Endothelial cell of umbilical vein (primary cell): ENCODE results near the gene DTNA. TPM values are rescaled to one million over a fixed set of nuclear protein-coding genes. Genes with fewer than 3 reads are reported as not detected.

Experiments
- BruUV-seq: library from RNA; stranded (reverse); fragments of 400-500 nt; replicated peaks from 2 replicates; lab custom pipeline; 2021; lab: Mats Ljungman, UMichigan
- CTCF ChIA-PET: fragments of 300-600, 350-600 bp; sonication (Branson Sonifier 250); formaldehyde crosslinking; loops from one replicate; lab custom pipeline; 2021; ENCODE audit warnings: antibody characterized with exemption, inconsistent platforms; lab: Charles Lee
- POLR2A ChIA-PET: fragments of 300-600, 350-600 bp; sonication (Branson Sonifier 250); formaldehyde crosslinking; loops from one replicate; lab custom pipeline; 2021; ENCODE audit warnings: antibody characterized with exemption, inconsistent platforms; lab: Charles Lee
- DNase-seq: peaks from one replicate; pipeline ENCODE4 v3.0.0-alpha.2; 2011; ENCODE audit warnings: low read depth, low spot score
- FAIRE-seq: peaks from 2 replicates; lab custom pipeline; 2011; peaks lifted over from hg19 to GRCh38; lab: Jason Lieb, UNC
- H2AFZ ChIP-seq: 2 replicates; pipeline ENCODE4 v1.6.0; 2012; ENCODE audit warnings: low read depth, low read length, control low read depth, inconsistent platforms
- H3K27ac ChIP-seq: 2 replicates; pipeline ENCODE4 v1.5.1; 2011; ENCODE audit warnings: low read depth, mild to moderate bottlenecking, control low read depth, low read length, moderate library complexity; ENCODE audit not compliant: insufficient read depth
- H3K27me3 ChIP-seq, 2 experiments: 2 replicates each; pipeline versions ENCODE4 v1.6.0 to v1.6.1; 2011; ENCODE audit warnings: low read length in 2 of 2, mixed read lengths in 1 of 2; ENCODE audit not compliant: control insufficient read depth in 2 of 2, insufficient read depth in 2 of 2
- H3K36me3 ChIP-seq, 2 experiments: 2 replicates in 1 of 2; 3 replicates in 1 of 2; pipeline ENCODE4 v1.5.1; 2011; ENCODE audit warnings: low read length in 2 of 2, mild to moderate bottlenecking in 1 of 2, moderate library complexity in 1 of 2; ENCODE audit not compliant: control insufficient read depth in 2 of 2, insufficient read depth in 2 of 2; ENCODE audit errors: extremely low read depth in 1 of 2
- H3K4me1 ChIP-seq: 3 replicates; pipeline ENCODE4 v1.5.1; 2011; ENCODE audit warnings: mild to moderate bottlenecking, low read length; ENCODE audit not compliant: control insufficient read depth, insufficient read depth; ENCODE audit errors: extremely low read depth
- H3K4me2 ChIP-seq: 2 replicates; pipeline ENCODE4 v1.6.1; 2011; ENCODE audit warnings: low read length, control low read depth, mixed read lengths; ENCODE audit not compliant: insufficient read depth
- H3K4me3 ChIP-seq, 3 experiments: fragments of 200-600 bp in 1 of 3; sonication (generic), shearing (Covaris generic) in 1 of 3; replicated peaks in 1 of 3; 2 replicates each; pipeline ENCODE4 v1.5.1; 2011 to 2016; ENCODE audit warnings: control low read depth in 3 of 3, low read length in 3 of 3, mild to moderate bottlenecking in 2 of 3, inconsistent platforms in 1 of 3, low read depth in 1 of 3, moderate library complexity in 1 of 3; ENCODE audit not compliant: insufficient read depth in 1 of 3
- H3K79me2 ChIP-seq: 2 replicates; pipeline ENCODE4 v1.6.0; 2012; ENCODE audit warnings: low read length, inconsistent platforms; ENCODE audit not compliant: control insufficient read depth, insufficient read depth
- H3K9ac ChIP-seq: replicated peaks from 2 replicates; pipeline ENCODE3; 2011; ENCODE audit warnings: low read length, control low read depth; ENCODE audit not compliant: insufficient read depth; ENCODE audit errors: extremely low read depth
- H3K9me1 ChIP-seq: replicated peaks from 3 replicates; pipeline ENCODE4 v1.6.0; 2011; ENCODE audit warnings: mild to moderate bottlenecking, low read length; ENCODE audit not compliant: control insufficient read depth, insufficient read depth; ENCODE audit errors: extremely low read depth
- H3K9me3 ChIP-seq: replicated peaks from 2 replicates; pipeline ENCODE4 v1.5.1; 2012; ENCODE audit warnings: low read length, inconsistent platforms; ENCODE audit not compliant: control insufficient read depth, insufficient read depth
- H4K20me1 ChIP-seq: replicated peaks from 2 replicates; pipeline ENCODE3; 2011; ENCODE audit warnings: mild to moderate bottlenecking, low read length; ENCODE audit not compliant: control insufficient read depth, insufficient read depth; ENCODE audit errors: extremely low read depth
- CTCF ChIP-seq, 2 donors: IDR thresholded peaks; 1 replicate in 1 of 2; 2 replicates in 1 of 2; pipeline ENCODE4 v1.5.1; 2011; ENCODE audit warnings: low read length in 2 of 2, mild to moderate bottlenecking in 2 of 2, moderate library complexity in 2 of 2, control low read depth in 1 of 2, inconsistent platforms in 1 of 2, low read depth in 1 of 2; ENCODE audit not compliant: insufficient read depth in 1 of 2; ENCODE audit errors: extremely low read depth in 1 of 2
- EZH2 ChIP-seq: IDR thresholded peaks from 2 replicates; pipeline ENCODE4 v1.6.1; 2012; ENCODE audit warnings: borderline replicate concordance, low read depth, mild to moderate bottlenecking, moderate library complexity, low read length, inconsistent platforms; ENCODE audit not compliant: severe bottlenecking
- FOS ChIP-seq: IDR thresholded peaks from 2 replicates; pipeline ENCODE4 v1.6.1; 2011; ENCODE audit warnings: mild to moderate bottlenecking, low read length, moderate library complexity, borderline replicate concordance; ENCODE audit not compliant: insufficient read depth
- GATA2 ChIP-seq: IDR thresholded peaks from 2 replicates; pipeline ENCODE4 v1.7.0; 2011; ENCODE audit warnings: low read depth, mild to moderate bottlenecking, moderate library complexity, mixed read lengths, low read length; ENCODE audit not compliant: insufficient read length, insufficient read depth
- JUN ChIP-seq: IDR thresholded peaks from 2 replicates; pipeline ENCODE4 v1.6.1; 2011; ENCODE audit warnings: borderline replicate concordance, low read depth; ENCODE audit not compliant: insufficient read length, insufficient read depth
- MAX ChIP-seq: IDR thresholded peaks from 2 replicates; pipeline ENCODE4 v1.6.1; 2011; ENCODE audit not compliant: insufficient read depth, insufficient read length
- MYC ChIP-seq: IDR thresholded peaks from one replicate; pipeline ENCODE4 v1.6.1; 2011; ENCODE audit warnings: mild to moderate bottlenecking, low read depth, low read length
- POLR2A ChIP-seq: IDR thresholded peaks from 2 replicates; pipeline ENCODE4 v1.6.1; 2012; ENCODE audit warnings: low read depth, mild to moderate bottlenecking, control low read depth, low read length
- POLR2AphosphoS5 ChIP-seq: IDR thresholded peaks from 2 replicates; pipeline ENCODE4 v1.6.1; 2012; ENCODE audit warnings: low read depth, mild to moderate bottlenecking, control low read depth, low read length, moderate library complexity; ENCODE audit not compliant: insufficient read depth
- dilution Hi-C: fragments of 300-500 bp; cut with MboI; formaldehyde crosslinking; loops from one replicate; pipeline ENCODE4 v1.15.0; 2019; ENCODE audit warnings: low sequenced_read_pairs; ENCODE audit not compliant: extremely low pct_ligation_motif_present
- intact Hi-C: fragments of 100-400 bp; cut with micrococcal nuclease; formaldehyde crosslinking; loops from one replicate; pipeline ENCODE4 v1.10.0; 2022
- polyA plus RNA-seq, 4 experiments: library from polyadenylated mRNA; depleted of rRNA in 3 of 4; stranded (reverse) in 3 of 4; unstranded in 1 of 4; fragments of >200 nt; gene quantifications; 2 replicates each; pipeline versions ENCODE4 v1.2.1 to v1.2.3, GENCODE V29; 2011 to 2012; ENCODE audit warnings: missing spikeins in 1 of 4
- total RNA-seq: library from RNA; stranded (reverse); gene quantifications from 2 replicates; pipeline ENCODE4 v1.2.3, GENCODE V29; 2021

Gene DTNA
- total and polyA plus RNA-seq, 2 donors (not counting 3 experiments of a cell fraction or from before 2014, with no cell fraction given), result 6.6 to 15.3 TPM

GRCh38 chr18:34775461-34775860 lies 65.4 kb downstream of the DTNA start:
- Histone ChIP-seq H3K27ac (no peak overlapping the region), H3K9me1 (no peaks in the 10 kb centered on the region), H3K36me3 (no peaks in the 10 kb centered on the region), H3K4me1 (peaks cover 22% of the 10 kb centered on the region), H4K20me1 (no peaks in the 10 kb centered on the region), H3K4me3 (no peak overlapping the region), H2AFZ (no peak overlapping the region), H3K9ac (no peak overlapping the region), H3K27me3 (no peaks in the 10 kb centered on the region), H3K4me2 (no peak overlapping the region), H3K9me3 (no peaks in the 10 kb centered on the region), H3K79me2 (no peaks in the 10 kb centered on the region)
- POLR2A ChIA-PET, result no interaction called here
- dilution Hi-C loops (no loop called here), intact Hi-C loops (no loop called here)
- TF ChIP-seq FOS (no peak), POLR2A (no peak), POLR2AphosphoS5 (no peak), MAX (no peak), JUN (no peak)
- CTCF ChIA-PET, result no interaction called here
- no TSS peak for BruUV-seq
- no peak for DNase-seq
- no peak for FAIRE-seq

GRCh38 chr18:34779112-34779511 lies 69.0 kb downstream of the DTNA start:
- no peak for FAIRE-seq
- POLR2A ChIA-PET, result no interaction called here

More at GRCh38 chr18:34779112-34779511, 69.0 kb downstream of the DTNA start:
- Histone ChIP-seq H3K4me2 (no peak overlapping the region), H3K27me3 (no peaks in the 10 kb centered on the region), H3K9ac (no peak overlapping the region), H2AFZ (no peak overlapping the region), H3K4me3 (no peak overlapping the region), H3K9me3 (no peaks in the 10 kb centered on the region), H3K27ac (no peak overlapping the region), H3K9me1 (no peaks in the 10 kb centered on the region), H3K79me2 (no peaks in the 10 kb centered on the region), H4K20me1 (no peaks in the 10 kb centered on the region), H3K4me1 (peaks cover 2% of the 10 kb centered on the region), H3K36me3 (no peaks in the 10 kb centered on the region)
- no peak for TF ChIP-seq JUN
- TF ChIP-seq MAX, result no peak
- no peak for TF ChIP-seq CTCF (IDR thresholded peaks at IDR 0.05; ENCODE audit: extremely low read depth in 1 of 2, insufficient read depth in 1 of 2, low read depth in 1 of 2, low read length in 2 of 2)
- TF ChIP-seq GATA2, result no peak
- no peak for TF ChIP-seq POLR2AphosphoS5
- no peak for TF ChIP-seq FOS
- no peak for TF ChIP-seq POLR2A
- no peak for TF ChIP-seq MYC
- TF ChIP-seq EZH2, result no peak
- no peak for DNase-seq
- intact Hi-C loops, result no loop called here
- CTCF ChIA-PET, result interaction anchor here (1.5 to 2.7 kb wide), 3 partner anchors 9 to 656 kb away, joined by 5 to 12 read pairs (median 10); no protein-coding TSS in a partner anchor
- BruUV-seq, result no TSS peak
- dilution Hi-C loops, result no loop called here
